Caco-2 (cell line): ENCODE data around the gene TRMT10C. TPM values are rescaled to one million over a fixed set of nuclear protein-coding genes. Genes with fewer than 3 reads are reported as not detected.

Source experiments
- BruUV-seq: library from RNA; stranded (reverse); fragments of 400-500 nt; replicated peaks from 2 replicates; lab custom pipeline; 2021; lab: Mats Ljungman, UMichigan
- CTCF ChIA-PET: fragments of 300-600 bp; sonication (Branson Sonifier 250); formaldehyde crosslinking; loops from one replicate; lab custom pipeline; 2022; ENCODE audit warnings: antibody characterized with exemption; lab: Charles Lee
- POLR2A ChIA-PET: fragments of 300-600 bp; sonication (Branson Sonifier 250); formaldehyde crosslinking; loops from one replicate; lab custom pipeline; 2022; ENCODE audit warnings: antibody characterized with exemption; lab: Charles Lee
- DNase-seq, 2 experiments: peaks; one replicate each; pipeline versions ENCODE4 v3.0.0 to v3.0.0-alpha.2; 2020 to 2022
- H3K27me3 ChIP-seq: replicated peaks from 2 replicates; pipeline ENCODE4 v1.6.0; 2011; ENCODE audit warnings: low read length; ENCODE audit not compliant: control insufficient read depth, insufficient read depth
- H3K36me3 ChIP-seq: 2 replicates; pipeline ENCODE4 v1.5.1; 2011; ENCODE audit warnings: low read length; ENCODE audit not compliant: control insufficient read depth, insufficient read depth
- H3K4me1 ChIP-seq: fragments of 250-450 bp; sonication (Bioruptor Pico); 2 replicates; pipeline ENCODE4 v1.5.1; 2020; ENCODE audit warnings: mild to moderate bottlenecking
- H3K4me3 ChIP-seq: 2 replicates; pipeline ENCODE4 v1.5.1; 2011; ENCODE audit warnings: low read depth, mild to moderate bottlenecking, control low read depth, low read length
- H3K9me3 ChIP-seq: fragments of 250-450 bp; sonication (Bioruptor Pico); 2 replicates; pipeline ENCODE4 v1.5.1; 2020; ENCODE audit warnings: mild to moderate bottlenecking, moderate library complexity
- H3K27ac Mint-ChIP-seq: one replicate; pipeline ENCODE4 v1.8.0; 2022; ENCODE audit warnings: mixed read lengths; ENCODE audit not compliant: unreplicated experiment
- H3K27me3 Mint-ChIP-seq: one replicate; pipeline ENCODE4 v1.8.0; 2022; ENCODE audit warnings: mixed read lengths; ENCODE audit not compliant: insufficient read depth, unreplicated experiment
- H3K36me3 Mint-ChIP-seq: one replicate; pipeline ENCODE4 v1.8.0; 2022; ENCODE audit warnings: mild to moderate bottlenecking, mixed read lengths; ENCODE audit not compliant: insufficient read depth, unreplicated experiment
- H3K4me1 Mint-ChIP-seq: one replicate; pipeline ENCODE4 v1.8.0; 2022; ENCODE audit warnings: low read depth, mixed read lengths; ENCODE audit not compliant: unreplicated experiment
- H3K4me3 Mint-ChIP-seq: one replicate; pipeline ENCODE4 v1.8.0; 2022; ENCODE audit warnings: mild to moderate bottlenecking, moderate library complexity, mixed read lengths; ENCODE audit not compliant: unreplicated experiment
- H3K9me3 Mint-ChIP-seq: one replicate; pipeline ENCODE4 v1.8.0; 2022; ENCODE audit warnings: mixed read lengths; ENCODE audit not compliant: unreplicated experiment
- CTCF ChIP-seq, 2 experiments: fragments of 200-600 bp in 1 of 2; IDR thresholded peaks; 1 replicate in 1 of 2; 2 replicates in 1 of 2; pipeline versions ENCODE4 v1.5.1 to v1.8.0; 2011 to 2022; ENCODE audit warnings: antibody characterized with exemption in 1 of 2, control low read depth in 1 of 2, inconsistent platforms in 1 of 2, low read depth in 1 of 2, low read length in 1 of 2, mild to moderate bottlenecking in 1 of 2, moderate library complexity in 1 of 2; ENCODE audit not compliant: insufficient read depth in 1 of 2, severe bottlenecking in 1 of 2, unreplicated experiment in 1 of 2
- intact Hi-C: fragments of 100-400 bp; cut with micrococcal nuclease; formaldehyde crosslinking; loops from one replicate; pipeline ENCODE4 v1.10.0; 2022; ENCODE audit not compliant: unreplicated experiment
- total RNA-seq: library from RNA; stranded (reverse); gene quantifications from 2 replicates; pipeline ENCODE4 v1.2.3, GENCODE V29; 2022

The TRMT10C gene
- total RNA-seq, 1 experiment from 2014 or later = 25.7 TPM

- intact Hi-C loops = no loop called here
- POLR2A ChIA-PET = no interaction called here
These were observed 53.9 kb downstream of the TRMT10C start for GRCh38 chr3:101615525-101615924.

More at GRCh38 chr3:101615525-101615924, 53.9 kb downstream of the TRMT10C start:
- no peak for TF ChIP-seq CTCF (IDR thresholded peaks at IDR 0.05; ENCODE audit: insufficient read depth in 1 of 2, low read depth in 1 of 2, low read length in 1 of 2, severe bottlenecking in 1 of 2, unreplicated experiment in 1 of 2)
- Mint-ChIP-seq H3K9me3 (no peaks in the 10 kb centered on the region), H3K4me1 (no peaks in the 10 kb centered on the region), H3K27me3 (no peaks in the 10 kb centered on the region), H3K4me3 (no peak overlapping the region), H3K27ac (no peak overlapping the region), H3K36me3 (peaks cover 5% of the 10 kb centered on the region)
- Histone ChIP-seq H3K4me3 (no peak overlapping the region), H3K27me3 (no peaks in the 10 kb centered on the region), H3K9me3 (no peaks in the 10 kb centered on the region), H3K36me3 (no peaks in the 10 kb centered on the region), H3K4me1 (no peaks in the 10 kb centered on the region)
- BruUV-seq = no TSS peak
- DNase-seq = no peak
- CTCF ChIA-PET = no interaction called here

Other genes with a start within 250 kb of the TRMT10C start
- gene IMPG2, start 241.3 kb upstream of the TRMT10C start, total RNA-seq = 0.07 TPM in 1 of 2 replicates, not detected in the other
- 7.6 and 8.5 TPM in 2 replicates for gene SENP7, start 48.7 kb upstream of the TRMT10C start, total RNA-seq
- 128 and 141 TPM in 2 replicates for gene PCNP, start 12.3 kb downstream of the TRMT10C start, total RNA-seq
- gene ZBTB11, start 115.3 kb downstream of the TRMT10C start, total RNA-seq = 16.4 and 18.0 TPM in 2 replicates
- gene RPL24, start 124.8 kb downstream of the TRMT10C start, total RNA-seq = 958 and 971 TPM in 2 replicates
- 4.3 and 4.5 TPM in 2 replicates for gene CEP97, start 162.7 kb downstream of the TRMT10C start, total RNA-seq
- gene NXPE3, start 217.3 kb downstream of the TRMT10C start, total RNA-seq = 4.9 and 5.3 TPM in 2 replicates